Astrocyte (in vitro differentiated cells and primary cell): ENCODE results near the gene EIF1. TPM values are rescaled to one million over a fixed set of nuclear protein-coding genes. Genes with fewer than 3 reads are reported as not detected.

Experiments used
- DNase-seq: peaks from one replicate; pipeline ENCODE4 v3.0.0-alpha.2; 2010; ENCODE audit warnings: low read depth
- FAIRE-seq: peaks from 2 replicates; lab custom pipeline; 2011; peaks lifted over from hg19 to GRCh38; lab: Jason Lieb, UNC
- H2AFZ ChIP-seq: 2 replicates; pipeline ENCODE4 v1.6.0; 2012; ENCODE audit warnings: low read depth, low read length, inconsistent platforms
- H3K27ac ChIP-seq: 2 replicates; pipeline ENCODE4 v1.5.1; 2011; ENCODE audit warnings: low read depth, low read length, inconsistent platforms
- H3K27me3 ChIP-seq: 2 replicates; pipeline ENCODE4 v1.6.0; 2011; ENCODE audit warnings: low read length, inconsistent platforms; ENCODE audit not compliant: insufficient read depth
- H3K36me3 ChIP-seq: 2 replicates; pipeline ENCODE4 v1.5.1; 2011; ENCODE audit warnings: low read length, inconsistent platforms; ENCODE audit not compliant: insufficient read depth
- H3K4me1 ChIP-seq: 2 replicates; pipeline ENCODE4 v1.5.1; 2011; ENCODE audit warnings: low read length, inconsistent platforms; ENCODE audit not compliant: insufficient read depth
- H3K4me2 ChIP-seq: 2 replicates; pipeline ENCODE4 v1.6.0; 2012; ENCODE audit warnings: low read length, inconsistent platforms
- H3K4me3 ChIP-seq: 2 replicates; pipeline ENCODE4 v1.5.1; 2011; ENCODE audit warnings: low read depth, mild to moderate bottlenecking, low read length, inconsistent platforms; ENCODE audit not compliant: insufficient read depth
- H3K79me2 ChIP-seq: 2 replicates; pipeline ENCODE4 v1.6.0; 2012; ENCODE audit warnings: mild to moderate bottlenecking, low read length, inconsistent platforms; ENCODE audit not compliant: insufficient read depth
- H3K9ac ChIP-seq: 2 replicates; pipeline ENCODE4 v1.6.0; 2012; ENCODE audit warnings: mild to moderate bottlenecking, low read length, inconsistent platforms
- H3K9me3 ChIP-seq: 2 replicates; pipeline ENCODE4 v1.5.1; 2012; ENCODE audit warnings: low read depth, mild to moderate bottlenecking, low read length, inconsistent platforms; ENCODE audit not compliant: insufficient read depth
- H4K20me1 ChIP-seq: 2 replicates; pipeline ENCODE4 v1.6.0; 2012; ENCODE audit warnings: low read length, inconsistent platforms; ENCODE audit not compliant: insufficient read depth
- H3K27ac Mint-ChIP-seq: one replicate; pipeline ENCODE4 v1.8.0; 2021; ENCODE audit warnings: mild to moderate bottlenecking, mixed read lengths; ENCODE audit not compliant: unreplicated experiment
- H3K27me3 Mint-ChIP-seq: one replicate; pipeline ENCODE4 v1.8.0; 2021; ENCODE audit warnings: low read depth, mixed read lengths; ENCODE audit not compliant: unreplicated experiment
- H3K36me3 Mint-ChIP-seq: one replicate; pipeline ENCODE4 v1.8.0; 2021; ENCODE audit warnings: low read depth, mixed read lengths; ENCODE audit not compliant: unreplicated experiment
- H3K4me1 Mint-ChIP-seq: one replicate; pipeline ENCODE4 v1.8.0; 2021; ENCODE audit warnings: low read depth, mixed read lengths; ENCODE audit not compliant: unreplicated experiment
- H3K4me3 Mint-ChIP-seq: one replicate; pipeline ENCODE4 v1.8.0; 2021; ENCODE audit warnings: mild to moderate bottlenecking, moderate library complexity, mixed read lengths; ENCODE audit not compliant: unreplicated experiment
- H3K9me3 Mint-ChIP-seq: one replicate; pipeline ENCODE4 v1.8.0; 2021; ENCODE audit warnings: mild to moderate bottlenecking, mixed read lengths; ENCODE audit not compliant: unreplicated experiment
- CTCF ChIP-seq: IDR thresholded peaks from 2 replicates; pipeline ENCODE4 v1.5.1; 2011; ENCODE audit warnings: low read depth, mild to moderate bottlenecking, inconsistent platforms, low read length, moderate library complexity; ENCODE audit not compliant: insufficient read depth
- EZH2 ChIP-seq: IDR thresholded peaks from 2 replicates; pipeline ENCODE4 v1.6.1; 2012; ENCODE audit warnings: mild to moderate bottlenecking, low read length, inconsistent platforms; ENCODE audit not compliant: insufficient read depth
- total RNA-seq: library from RNA; stranded (reverse); gene quantifications from 2 replicates; pipeline ENCODE4 v1.2.1, GENCODE V29; 2021

Gene EIF1
- total RNA-seq, 1 donor from 2014 or later = 767 TPM

DNA sequence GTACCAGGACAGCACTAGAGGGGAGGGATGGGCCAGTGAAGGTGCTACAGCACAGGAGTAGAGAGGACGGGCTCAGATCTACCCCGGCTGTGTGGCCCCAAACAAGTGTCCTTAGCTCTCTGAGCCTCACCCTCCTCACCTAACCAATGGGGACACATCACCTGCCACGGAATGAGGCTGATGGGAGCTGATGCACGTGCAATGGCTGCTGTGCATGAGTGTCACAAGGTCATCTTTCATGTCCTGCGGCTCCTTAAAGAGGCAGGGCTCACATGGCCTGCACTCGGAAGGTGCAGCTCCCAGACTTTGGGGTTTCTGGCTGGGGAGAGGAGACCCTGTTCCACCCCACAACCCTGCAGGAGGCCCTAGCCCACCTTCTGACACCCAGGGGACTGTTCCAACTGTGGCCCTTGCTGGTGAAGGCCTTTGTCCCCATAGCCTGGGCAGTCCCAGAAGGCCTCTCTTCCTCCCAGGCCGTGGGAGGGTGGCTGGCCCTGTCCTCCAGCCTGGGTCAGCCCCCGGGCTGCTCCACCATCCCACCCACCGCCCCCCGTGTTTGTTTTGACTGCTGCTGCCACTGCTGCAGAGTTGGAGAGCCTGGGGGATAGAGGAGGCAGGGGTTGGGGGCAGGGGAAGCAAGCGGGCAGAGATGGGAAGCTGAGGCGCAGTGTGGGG is 35.3 kb downstream of the EIF1 start:
- no peaks in the 10 kb centered on the region for H3K4me1 ChIP-seq
- H3K27me3 ChIP-seq = no peaks in the 10 kb centered on the region
- no peak overlapping the region for H3K27ac ChIP-seq
- H3K4me2 ChIP-seq = no peak overlapping the region
- H3K9ac ChIP-seq = no peak overlapping the region
- Mint-ChIP-seq H3K4me3 (no peak overlapping the region), H3K27me3 (peaks cover 22% of the 10 kb centered on the region), H3K27ac (no peak overlapping the region), H3K36me3 (no peaks in the 10 kb centered on the region), H3K4me1 (no peaks in the 10 kb centered on the region), H3K9me3 (no peaks in the 10 kb centered on the region)
- no peaks in the 10 kb centered on the region for H4K20me1 ChIP-seq
- H3K9me3 ChIP-seq = no peaks in the 10 kb centered on the region
- DNase-seq (no peak), FAIRE-seq (no peak)
- H3K4me3 ChIP-seq = no peak overlapping the region
- TF ChIP-seq EZH2 (no peak), CTCF (no peak)
- H2AFZ ChIP-seq = no peak overlapping the region
- no peaks in the 10 kb centered on the region for H3K36me3 ChIP-seq
- H3K79me2 ChIP-seq = no peaks in the 10 kb centered on the region

GRCh38 chr17:41724476-41725050 is 35.9 kb downstream of the EIF1 start:
- H3K4me1 ChIP-seq = no peaks in the 10 kb centered on the region

More at GRCh38 chr17:41724476-41725050, 35.9 kb downstream of the EIF1 start:
- Mint-ChIP-seq H3K27me3 (peaks cover 22% of the 10 kb centered on the region), H3K36me3 (no peaks in the 10 kb centered on the region), H3K27ac (no peak overlapping the region), H3K4me1 (no peaks in the 10 kb centered on the region), H3K9me3 (no peaks in the 10 kb centered on the region), H3K4me3 (no peak overlapping the region)
- Histone ChIP-seq H3K9ac (no peak overlapping the region), H3K9me3 (no peaks in the 10 kb centered on the region), H3K36me3 (no peaks in the 10 kb centered on the region), H3K4me3 (no peak overlapping the region), H3K27ac (no peak overlapping the region), H3K79me2 (no peaks in the 10 kb centered on the region), H4K20me1 (no peaks in the 10 kb centered on the region), H3K27me3 (no peaks in the 10 kb centered on the region), H2AFZ (no peak overlapping the region), H3K4me2 (no peak overlapping the region)
- TF ChIP-seq CTCF = no peak
- no peak for TF ChIP-seq EZH2
- DNase-seq (no peak), FAIRE-seq (no peak)
